GM15510 (cell line): ENCODE measurements around the gene KCNQ1OT1.

Experiments used
- POLR2A ChIP-seq: IDR thresholded peaks from 3 replicates; pipeline ENCODE4 v1.6.1; 2011; ENCODE audit warnings: borderline replicate concordance; ENCODE audit not compliant: insufficient read length; ENCODE audit errors: extremely low read depth

KCNQ1OT1 gene

GRCh38 chr11:2609345-2609744 lies 90.4 kb downstream of the KCNQ1OT1 start:
- no peak for TF ChIP-seq POLR2A

GRCh38 chr11:2599561-2600189 lies 100.1 kb downstream of the KCNQ1OT1 start:
- TF ChIP-seq POLR2A: no peak

DNA sequence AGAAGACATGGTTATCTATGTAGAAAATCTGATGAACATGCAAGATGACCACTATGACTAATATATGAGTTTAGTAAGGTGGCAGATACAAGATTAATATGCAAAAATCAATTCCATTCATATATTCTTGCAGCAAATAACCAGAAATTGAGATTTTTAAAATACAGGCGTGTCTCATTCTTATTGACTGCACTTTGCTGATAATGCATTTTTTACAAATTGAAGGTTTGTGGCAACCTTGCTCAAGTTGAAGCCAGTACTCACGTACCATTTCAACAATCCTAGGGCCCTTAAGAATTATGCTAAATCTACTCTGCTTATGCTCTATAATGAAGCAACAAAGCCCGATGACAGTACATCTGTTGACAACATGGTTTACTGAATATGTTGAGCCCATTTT lies 104.6 kb downstream of the KCNQ1OT1 start:
- TF ChIP-seq POLR2A: no peak

DNA sequence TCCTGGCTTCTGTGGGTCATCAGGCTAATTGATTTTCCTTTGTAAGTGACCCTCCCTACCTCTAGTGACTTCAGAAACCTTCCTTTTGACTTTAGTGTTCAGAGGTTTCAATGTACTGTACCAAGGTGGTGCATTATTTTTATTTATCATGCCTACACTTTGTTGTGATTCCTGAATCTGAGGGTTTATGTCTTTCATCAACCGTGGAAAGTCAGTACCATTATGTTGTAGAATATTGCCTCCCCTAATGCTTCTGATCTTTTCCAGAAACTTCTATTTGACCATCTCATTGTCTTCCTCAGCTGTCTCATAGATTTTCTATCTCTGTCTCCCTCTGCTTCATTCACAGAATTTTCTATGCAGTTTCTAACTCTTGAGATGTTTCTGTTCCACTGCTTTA lies 105.5 kb downstream of the KCNQ1OT1 start:
- no peak for TF ChIP-seq POLR2A

GRCh38 chr11:2593393-2593950 lies 106.3 kb downstream of the KCNQ1OT1 start:
- TF ChIP-seq POLR2A: no peak

DNA sequence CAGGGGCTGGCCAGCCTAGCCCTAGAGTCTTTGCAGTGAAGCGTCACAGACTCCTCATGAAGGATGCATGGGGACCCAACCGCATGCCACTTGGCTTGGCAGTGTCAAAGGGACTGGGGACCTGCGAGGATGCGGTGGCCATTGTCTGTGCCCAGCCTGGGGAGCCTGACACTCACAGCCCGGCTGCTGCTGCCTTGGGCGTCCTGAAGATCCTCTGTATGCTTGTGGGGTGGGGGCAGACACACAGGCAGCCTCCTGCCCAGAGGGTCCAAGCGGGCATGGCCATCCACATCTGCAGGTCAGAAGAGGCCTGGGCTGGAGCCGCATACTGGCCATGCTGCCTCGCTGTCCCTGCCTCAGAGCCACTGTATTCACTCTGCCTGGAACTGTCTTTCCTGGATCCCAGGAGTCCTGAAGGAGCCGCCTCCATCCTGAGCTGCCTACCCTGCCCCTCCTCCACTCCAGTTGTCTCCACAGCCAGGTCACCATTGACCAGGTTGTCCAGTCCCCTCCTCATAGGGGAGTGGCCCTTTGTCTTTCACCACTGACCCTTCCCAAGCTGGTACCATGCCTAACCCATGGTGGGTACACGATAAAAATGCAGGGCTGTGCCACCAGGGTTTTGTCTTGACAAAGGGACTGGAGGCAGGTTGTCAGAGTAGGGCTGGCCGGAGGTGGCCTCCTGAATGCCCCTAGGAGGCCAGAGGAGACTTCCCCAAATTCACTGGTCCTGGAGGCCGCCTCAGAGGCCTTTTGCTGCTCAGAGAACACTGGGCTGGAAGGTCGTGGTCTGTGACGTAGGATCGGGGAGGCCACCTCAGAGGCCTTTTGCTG lies 107.0 kb downstream of the KCNQ1OT1 start:
- no peak for TF ChIP-seq POLR2A

GRCh38 chr11:2591805-2592204 lies 108.0 kb downstream of the KCNQ1OT1 start:
- no peak for TF ChIP-seq POLR2A

DNA sequence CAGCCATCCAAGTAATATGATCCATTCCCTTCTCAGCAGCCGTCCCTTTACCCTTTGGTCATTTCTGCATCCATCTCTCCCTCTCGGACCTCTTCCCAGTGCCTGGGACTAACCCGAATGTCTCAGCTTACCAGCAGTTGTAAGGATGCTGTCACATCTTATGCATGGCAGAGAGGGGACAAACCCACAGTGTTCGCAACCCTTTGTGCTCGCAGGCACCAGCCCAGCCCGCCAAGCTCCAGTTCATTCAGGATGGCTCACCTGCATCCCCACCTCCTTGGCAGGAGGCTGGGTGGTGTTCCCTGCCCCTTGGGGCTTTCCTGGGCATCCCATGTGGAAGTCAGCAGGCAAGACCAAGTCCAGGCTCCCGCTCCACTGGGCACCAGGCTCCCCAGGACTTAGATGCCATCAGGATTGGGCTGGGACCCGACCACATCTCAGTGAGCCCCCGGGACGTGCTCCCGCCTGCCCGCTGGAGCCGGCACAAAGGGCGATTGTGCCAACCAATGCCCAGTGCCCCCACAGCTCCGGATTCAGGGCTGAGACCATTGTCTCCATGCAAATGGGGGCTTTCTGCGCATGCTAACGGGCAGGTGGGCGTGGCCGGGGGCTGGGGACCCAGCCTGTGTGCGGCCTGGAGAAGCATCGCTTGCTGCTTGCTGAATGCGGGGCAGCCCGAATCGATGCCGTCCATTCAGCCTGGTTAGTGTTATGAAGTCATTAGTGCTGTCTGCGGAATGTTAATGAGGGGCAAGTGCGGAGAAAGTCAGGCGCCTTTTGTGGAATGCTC lies 108.6 kb downstream of the KCNQ1OT1 start:
- no peak for TF ChIP-seq POLR2A

DNA sequence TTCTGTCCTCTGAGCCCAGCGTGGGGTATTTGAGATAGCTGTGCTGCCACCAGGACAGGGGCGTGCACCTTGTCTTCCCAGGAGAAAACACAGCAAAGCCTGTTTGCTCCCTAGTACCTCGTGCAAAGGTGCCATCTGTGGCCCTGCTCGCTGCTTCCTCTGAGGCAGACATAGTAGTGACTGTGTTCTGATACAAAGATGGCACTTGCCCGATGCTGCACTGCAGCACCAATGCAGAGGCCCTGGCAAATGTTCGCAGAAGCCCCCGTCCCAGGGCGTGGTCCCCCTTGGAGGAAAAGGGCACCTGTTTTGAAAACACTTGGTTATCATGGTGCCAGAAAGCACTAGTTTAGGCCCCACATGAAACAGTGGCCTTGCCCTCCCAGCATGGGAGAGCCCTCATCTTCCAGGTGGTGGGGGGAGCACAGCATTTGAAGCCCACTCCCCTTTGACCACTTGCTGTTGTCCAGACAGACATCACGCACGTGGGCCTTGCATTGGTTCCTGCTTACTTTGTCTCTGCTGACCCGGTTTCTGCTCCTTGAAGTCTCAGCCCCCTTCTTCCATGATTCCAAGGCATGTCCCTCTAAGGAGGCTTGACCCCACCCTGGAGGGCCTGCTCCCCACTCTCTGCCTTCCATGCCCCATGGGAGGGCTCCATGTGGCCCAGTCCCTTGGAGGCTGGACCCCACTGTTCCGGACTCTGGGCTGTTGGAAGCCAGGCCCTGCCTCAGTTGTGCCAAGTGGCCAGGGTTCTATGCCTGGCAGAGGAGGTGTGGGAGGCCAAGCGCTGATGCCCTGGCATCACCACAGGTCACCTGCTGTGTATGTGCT lies 109.4 kb downstream of the KCNQ1OT1 start:
- no peak for TF ChIP-seq POLR2A

DNA sequence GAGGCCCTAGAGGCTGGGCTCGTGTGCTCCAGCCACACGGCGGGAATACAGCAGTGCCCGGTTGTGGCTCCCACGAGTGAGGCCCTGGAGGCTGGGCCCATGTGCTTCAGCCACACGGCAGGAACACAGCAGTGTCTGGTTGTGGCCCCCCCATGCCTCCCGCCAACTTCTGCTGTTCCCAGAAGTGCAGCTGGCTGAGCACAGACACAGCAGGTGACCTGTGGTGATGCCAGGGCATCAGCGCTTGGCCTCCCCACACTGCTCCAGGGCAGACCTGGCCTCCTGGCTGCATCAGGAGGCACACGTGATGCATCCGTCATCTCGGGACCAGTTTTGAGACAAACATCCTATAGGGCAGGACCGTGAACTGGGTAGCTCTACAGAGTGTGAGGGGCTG lies 110.3 kb downstream of the KCNQ1OT1 start:
- no peak for TF ChIP-seq POLR2A

DNA sequence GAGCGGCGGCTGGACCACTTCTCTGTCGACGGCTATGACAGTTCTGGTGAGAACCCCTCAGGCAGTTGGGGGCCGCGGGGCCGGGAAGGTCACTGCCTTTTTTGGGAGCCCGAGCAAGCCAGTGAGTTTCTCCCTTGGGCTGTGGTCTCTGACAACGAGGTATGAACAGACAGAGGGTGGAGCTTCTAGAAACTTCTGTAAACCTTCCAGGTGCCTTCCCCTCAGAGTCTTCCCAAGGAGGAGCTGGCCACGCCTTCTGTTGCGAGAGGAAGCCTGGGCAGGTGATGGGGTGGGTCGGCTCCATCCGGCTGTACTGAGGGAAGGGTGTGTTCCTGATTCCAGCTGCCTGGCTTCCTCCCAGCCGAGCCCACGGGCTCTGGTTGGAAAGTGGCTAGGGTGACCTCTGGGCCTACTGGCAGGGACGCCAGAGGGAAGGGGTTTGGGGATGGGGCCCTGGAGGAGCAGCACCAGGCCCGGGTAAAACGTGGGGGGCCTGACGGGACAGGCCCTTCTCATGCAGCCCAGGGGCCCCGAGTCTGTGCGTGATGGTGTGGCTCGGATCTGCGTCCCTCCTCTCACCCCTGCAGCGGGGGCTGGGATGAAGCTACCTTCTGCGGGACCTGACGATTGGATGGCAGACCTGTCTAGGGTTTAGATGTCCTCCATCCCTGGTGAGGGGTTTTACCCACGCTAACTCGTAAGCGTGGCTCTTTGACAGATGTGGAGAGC lies 110.8 kb downstream of the KCNQ1OT1 start:
- no peak for TF ChIP-seq POLR2A

DNA sequence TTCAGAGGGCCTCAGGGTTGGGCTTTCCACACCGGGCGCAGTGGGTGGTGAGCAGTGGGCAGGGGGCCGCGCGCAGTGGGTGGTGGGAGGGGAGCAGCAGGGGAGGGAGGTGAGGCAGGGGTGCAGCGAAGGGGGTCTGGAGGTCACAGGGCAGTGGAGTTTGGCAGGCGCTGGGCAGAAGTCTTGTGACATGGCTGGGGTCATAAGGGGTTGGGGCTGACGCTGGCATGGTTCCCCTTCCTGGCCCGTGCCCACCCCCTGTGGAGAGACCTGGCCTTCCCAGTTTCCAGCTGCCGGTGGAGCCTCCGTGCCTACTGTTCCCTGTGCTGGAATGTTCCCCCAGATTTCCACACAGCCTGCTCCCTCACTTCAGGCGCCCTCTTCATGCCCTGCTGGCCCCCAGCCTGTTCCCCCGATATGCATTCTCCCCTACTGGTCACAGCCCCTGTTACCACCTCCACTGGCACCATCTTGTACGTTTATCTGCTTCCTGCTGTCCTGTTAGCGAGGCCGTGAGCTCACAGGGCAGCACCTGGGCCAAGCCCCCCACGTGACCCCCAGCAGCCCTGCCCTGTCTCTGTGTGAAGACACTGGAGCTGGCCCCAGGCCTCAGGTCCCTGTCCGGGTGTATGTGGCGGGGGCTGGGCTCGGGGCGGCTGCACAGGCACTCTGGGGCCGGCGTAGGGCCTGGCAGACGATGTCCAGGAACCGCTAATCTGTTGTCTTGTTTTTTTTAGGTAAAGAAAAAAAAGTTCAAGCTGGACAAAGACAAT lies 111.6 kb downstream of the KCNQ1OT1 start:
- TF ChIP-seq POLR2A: no peak

DNA sequence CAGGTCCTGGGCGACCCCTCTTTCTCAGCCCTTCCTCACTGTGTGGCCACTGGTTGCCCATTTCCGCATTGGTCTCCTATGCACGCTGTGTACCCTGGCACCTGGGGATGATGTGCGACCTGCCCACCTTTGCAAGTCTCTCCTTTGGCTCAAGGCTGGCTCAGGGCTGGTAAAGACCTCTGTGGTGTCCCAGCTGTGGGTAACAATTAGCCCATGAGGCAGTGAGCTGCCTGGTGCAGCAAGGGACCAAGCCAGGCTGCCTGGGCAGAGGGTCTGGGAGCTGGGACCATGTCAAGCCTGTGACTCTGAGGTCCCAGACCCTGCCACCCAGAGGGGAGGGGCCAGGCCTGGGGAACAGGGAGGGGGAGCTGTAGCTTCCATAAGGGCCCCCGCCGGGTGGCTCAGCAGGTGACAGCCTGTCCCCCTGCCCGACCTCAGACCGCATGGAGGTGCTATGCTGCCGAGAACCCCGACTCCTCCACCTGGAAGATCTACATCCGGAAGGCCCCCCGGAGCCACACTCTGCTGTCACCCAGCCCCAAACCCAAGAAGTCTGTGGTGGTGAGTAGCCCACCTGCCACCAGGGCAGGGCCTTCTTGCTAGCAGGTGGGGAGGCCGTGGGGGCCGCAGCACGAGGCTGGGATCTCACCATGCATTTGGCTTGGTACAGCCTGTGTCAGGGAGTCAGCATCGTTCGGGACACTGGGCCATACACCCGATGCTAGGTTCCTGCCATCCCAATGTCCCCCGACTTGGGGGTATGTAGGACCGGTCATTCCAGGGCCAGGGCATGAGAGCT lies 112.5 kb downstream of the KCNQ1OT1 start:
- no peak for TF ChIP-seq POLR2A

- TF ChIP-seq POLR2A: no peak
Measured at GRCh38 chr11:2586793-2587131, 113.0 kb downstream of the KCNQ1OT1 start.
